ENCODE data around the gene COX8A. TPM values are rescaled to one million over a fixed set of nuclear protein-coding genes. Genes with fewer than 3 reads are reported as not detected.

COX8A gene
- total and polyA plus RNA-seq, 2 of the 13 experiments (the other 11 are each of a cell fraction or from before 2014, with no cell fraction given): 202 to 406 TPM

GRCh38 chr11:63951779-63952536, 22.5 kb upstream of the COX8A start (continued):
- TF ChIP-seq ZBTB39 (CRISPR knock-in tag; IDR thresholded peaks at IDR 0.05): no peak
- TF ChIP-seq, protein P1, sequence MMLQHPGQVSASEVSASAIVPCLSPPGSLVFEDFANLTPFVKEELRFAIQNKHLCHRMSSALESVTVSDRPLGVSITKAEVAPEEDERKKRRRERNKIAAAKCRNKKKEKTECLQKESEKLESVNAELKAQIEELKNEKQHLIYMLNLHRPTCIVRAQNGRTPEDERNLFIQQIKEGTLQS (CRISPR knock-in tag; IDR thresholded peaks at IDR 0.05): no peak
- TF ChIP-seq ZNF614 (CRISPR knock-in tag; IDR thresholded peaks at IDR 0.05; ENCODE audit: borderline replicate concordance): no peak
- no peak for TF ChIP-seq TRAFD1 (CRISPR knock-in tag; IDR thresholded peaks at IDR 0.05; ENCODE audit: borderline replicate concordance)
- no peak for TF ChIP-seq HDAC1 (CRISPR knock-in tag; IDR thresholded peaks at IDR 0.05)
- TF ChIP-seq MZF1 (CRISPR knock-in tag; IDR thresholded peaks at IDR 0.05; ENCODE audit: borderline replicate concordance): no peak

GRCh38 chr11:63952570-63952969, 21.9 kb upstream of the COX8A start:
- Histone ChIP-seq H3K4me3 (replicated peaks in 1 of 3; ENCODE audit: insufficient read depth in 1 of 3, low read depth in 2 of 3, low read length in 3 of 3) (no peak overlapping the region), H3K9me3 (ENCODE audit: low read length) (no peaks in the 10 kb centered on the region), H3K27ac (ENCODE audit: extremely low read length, insufficient read depth, low read length) (no peak overlapping the region), H3K36me3 (replicated peaks in 1 of 2; ENCODE audit: control insufficient read depth in 1 of 2, insufficient read depth in 2 of 2, low read length in 2 of 2) (peaks cover 23 to 53% of the 10 kb centered on the region in 2 experiments), H2AFZ (ENCODE audit: low read length) (no peak overlapping the region), H3K4me1 (ENCODE audit: insufficient read depth, low read length) (no peaks in the 10 kb centered on the region), H4K20me1 (ENCODE audit: insufficient read depth, low read length) (no peaks in the 10 kb centered on the region), H3K79me2 (ENCODE audit: insufficient read depth, low read length) (no peaks in the 10 kb centered on the region), H3K27me3 (ENCODE audit: control insufficient read depth in 1 of 2, insufficient read depth in 2 of 2, low read length in 2 of 2) (no peaks in the 10 kb centered on the region), H3K4me2 (ENCODE audit: low read depth, low read length) (no peak overlapping the region), H3K9ac (ENCODE audit: insufficient read depth, low read depth, low read length) (no peak overlapping the region)
- in situ Hi-C loops (cut with HindIII; ENCODE audit: extremely low pct_ligation_motif_present, low pct_unique_long_range_greater_than_20kb) (no loop called here), intact Hi-C loops (cut with micrococcal nuclease; ENCODE audit: unreplicated experiment) (no loop called here)
- ChIA-PET POLR2A (no interaction called here), CTCF (ENCODE audit: low intra/inter-chr PET ratio, low total read pairs) (no interaction called here)
- no peak for ATAC-seq
- no TSS peak for BruUV-seq (replicated peaks)
- no peak for FAIRE-seq
- no peak for DNase-seq (ENCODE audit: low spot score)
- 100% methylated on average over 2 of the region's 4 CpGs for WGBS (ENCODE audit: low lambda C conversion rate)
- TF ChIP-seq ZNF337 (CRISPR knock-in tag; IDR thresholded peaks at IDR 0.05; ENCODE audit: borderline replicate concordance, low read depth) (no peak), ZNF790 (CRISPR knock-in tag; IDR thresholded peaks at IDR 0.05; ENCODE audit: borderline replicate concordance) (no peak), ZNF839 (CRISPR knock-in tag; IDR thresholded peaks at IDR 0.05; ENCODE audit: borderline replicate concordance) (no peak), NR2F2 (IDR thresholded peaks at IDR 0.05; ENCODE audit: borderline replicate concordance, low read depth) (no peak), ARNTL (CRISPR knock-in tag; IDR thresholded peaks at IDR 0.05) (no peak), ZBTB33 (CRISPR knock-in tag; IDR thresholded peaks at IDR 0.05) (no peak), ZNF230 (CRISPR knock-in tag; IDR thresholded peaks at IDR 0.05) (no peak), GPN1 (CRISPR knock-in tag; IDR thresholded peaks at IDR 0.05; ENCODE audit: borderline replicate concordance) (no peak), ZNF674 (CRISPR knock-in tag; IDR thresholded peaks at IDR 0.05; ENCODE audit: low read depth) (no peak), ZNF746 (CRISPR knock-in tag; IDR thresholded peaks at IDR 0.05) (no peak), NFE2 (CRISPR knock-in tag; IDR thresholded peaks at IDR 0.05) (no peak), MEF2D (CRISPR knock-in tag; IDR thresholded peaks at IDR 0.05) (no peak)

Data from HepG2 (cell line).